ENCODE data around the gene EPHB1. TPM values are rescaled to one million over a fixed set of nuclear protein-coding genes. Genes with fewer than 3 reads are reported as not detected.
"Not testable (repeated sequence)": the region's sequence is repeated elsewhere in the genome, so short reads cannot be mapped to it uniquely, and the experiment has no call there.

The EPHB1 gene
- polyA plus RNA-seq, 3 donors: 5.0 to 6.8 (median 6.2) TPM

- DNase-seq (ENCODE audit: low read depth in 3 of 3, low spot score in 2 of 3): no peak
These were observed 191.0 kb downstream of the EPHB1 start for GRCh38 chr3:134985864-134986715.

GRCh38 chr3:134988666-134989065 is 193.6 kb downstream of the EPHB1 start:
- no peak for DNase-seq (ENCODE audit: low read depth in 3 of 3, low spot score in 2 of 3)

- DNase-seq (ENCODE audit: low read depth in 3 of 3, low spot score in 2 of 3): no peak
These were observed 195.9 kb downstream of the EPHB1 start for GRCh38 chr3:134991003-134991402.

GRCh38 chr3:134991472-134992010 is 196.5 kb downstream of the EPHB1 start:
- DNase-seq (ENCODE audit: low read depth in 3 of 3, low spot score in 2 of 3): no peak

GRCh38 chr3:134992180-134992579 is 197.1 kb downstream of the EPHB1 start:
- no peak for DNase-seq (ENCODE audit: low read depth in 3 of 3, low spot score in 2 of 3)

GRCh38 chr3:134992586-134992985 is 197.5 kb downstream of the EPHB1 start:
- no peak for DNase-seq (ENCODE audit: low read depth in 3 of 3, low spot score in 2 of 3)

GRCh38 chr3:134993011-134993410 is 198.0 kb downstream of the EPHB1 start:
- no peak for DNase-seq (ENCODE audit: low read depth in 3 of 3, low spot score in 2 of 3)

GRCh38 chr3:134998158-134998557 is 203.1 kb downstream of the EPHB1 start:
- DNase-seq (ENCODE audit: low read depth in 3 of 3, low spot score in 2 of 3): no peak

GRCh38 chr3:134998855-134999254 is 203.8 kb downstream of the EPHB1 start:
- no peak for DNase-seq (ENCODE audit: low read depth in 3 of 3, low spot score in 2 of 3)

- no peak for DNase-seq (ENCODE audit: low read depth in 3 of 3, low spot score in 2 of 3)
These were observed 205.4 kb downstream of the EPHB1 start for GRCh38 chr3:135000465-135000864.

- DNase-seq (ENCODE audit: low read depth in 3 of 3, low spot score in 2 of 3): not testable (repeated sequence)
These were observed 210.6 kb downstream of the EPHB1 start for GRCh38 chr3:135005616-135006015.

GRCh38 chr3:135007607-135008006 is 212.5 kb downstream of the EPHB1 start:
- no peak for DNase-seq (ENCODE audit: low read depth in 3 of 3, low spot score in 2 of 3)

GRCh38 chr3:135008326-135008725 is 213.3 kb downstream of the EPHB1 start:
- DNase-seq (ENCODE audit: low read depth in 3 of 3, low spot score in 2 of 3): no peak

GRCh38 chr3:135009014-135009413 is 214.0 kb downstream of the EPHB1 start:
- no peak for DNase-seq (ENCODE audit: low read depth in 3 of 3, low spot score in 2 of 3)

- DNase-seq (ENCODE audit: low read depth in 3 of 3, low spot score in 2 of 3): no peak
These were observed 217.0 kb downstream of the EPHB1 start for GRCh38 chr3:135012101-135012500.

GRCh38 chr3:135013206-135013605 is 218.1 kb downstream of the EPHB1 start:
- DNase-seq (ENCODE audit: low read depth in 3 of 3, low spot score in 2 of 3): no peak

- DNase-seq (ENCODE audit: low read depth in 3 of 3, low spot score in 2 of 3): no peak
These were observed 219.5 kb downstream of the EPHB1 start for GRCh38 chr3:135014566-135014965.

- no peak for DNase-seq (ENCODE audit: low read depth in 3 of 3, low spot score in 2 of 3)
These were observed 222.2 kb downstream of the EPHB1 start for GRCh38 chr3:135017003-135017893.

- DNase-seq (ENCODE audit: low read depth in 3 of 3, low spot score in 2 of 3): no peak
These were observed 223.3 kb downstream of the EPHB1 start for GRCh38 chr3:135018149-135018923.

- DNase-seq (ENCODE audit: low read depth in 3 of 3, low spot score in 2 of 3): no peak
These were observed 225.1 kb downstream of the EPHB1 start for GRCh38 chr3:135020181-135020580.

All from right renal cortex interstitium (tissue), 3 donors.